Fibroblast of skin of left quadriceps (primary cell): ENCODE data around the gene KCTD18.
A peak's percentile ranks its signal among the peaks of the same experiment; 100 is the strongest.

ENCODE experiments used
- DNase-seq, 2 experiments: peaks; one replicate each; pipeline ENCODE4 v3.0.0-alpha.2; 2013; ENCODE audit warnings: low read depth in 2 of 2

Gene KCTD18

DNA sequence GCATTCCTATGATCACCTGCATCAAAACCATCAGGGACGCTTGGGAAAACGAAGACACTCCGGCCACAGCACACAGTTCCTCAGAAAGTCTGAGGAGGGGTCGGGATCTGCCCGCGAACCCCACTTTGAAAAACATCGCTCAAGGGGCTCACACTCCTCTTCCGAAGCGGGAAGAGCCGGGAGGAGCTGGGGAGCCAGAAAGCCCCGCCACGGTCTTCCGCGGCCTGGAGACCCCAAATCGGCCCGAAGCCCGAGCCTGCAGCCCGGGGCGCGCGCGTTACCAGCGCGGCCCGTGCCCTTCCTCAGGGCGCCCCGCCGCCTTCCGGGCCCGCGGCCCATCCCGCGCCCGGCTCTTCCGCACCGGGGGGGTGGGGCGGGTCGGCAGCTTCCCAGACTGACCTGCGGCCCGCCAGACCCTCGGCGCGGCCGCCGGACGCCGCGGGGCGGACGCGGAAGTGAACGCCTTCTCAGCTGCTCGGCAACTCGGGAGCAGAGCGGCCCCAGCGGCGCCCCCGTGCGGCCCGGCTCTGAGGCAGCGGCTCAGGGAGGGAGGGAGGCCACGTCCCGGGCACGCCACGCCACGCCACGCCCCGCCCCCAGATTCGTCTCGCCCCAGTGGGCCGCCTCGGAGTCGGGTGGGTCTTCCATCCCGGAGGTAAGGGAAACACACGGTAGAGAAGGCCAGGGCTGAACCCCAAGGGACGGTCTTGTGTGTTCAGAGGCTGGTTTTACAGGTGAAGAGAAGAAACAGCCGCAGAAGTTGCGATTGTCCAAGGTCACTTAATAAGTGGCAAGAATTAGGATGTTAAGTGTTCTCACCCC lies at the start of gene KCTD18:
KCTD18 (minus strand) TSS at position 457 of the 822 bp plus-strand sequence. CDS start 3,052 bp downstream, outside the sequence.
- DNase-seq, result peak; percentile 52 to 55

DNA sequence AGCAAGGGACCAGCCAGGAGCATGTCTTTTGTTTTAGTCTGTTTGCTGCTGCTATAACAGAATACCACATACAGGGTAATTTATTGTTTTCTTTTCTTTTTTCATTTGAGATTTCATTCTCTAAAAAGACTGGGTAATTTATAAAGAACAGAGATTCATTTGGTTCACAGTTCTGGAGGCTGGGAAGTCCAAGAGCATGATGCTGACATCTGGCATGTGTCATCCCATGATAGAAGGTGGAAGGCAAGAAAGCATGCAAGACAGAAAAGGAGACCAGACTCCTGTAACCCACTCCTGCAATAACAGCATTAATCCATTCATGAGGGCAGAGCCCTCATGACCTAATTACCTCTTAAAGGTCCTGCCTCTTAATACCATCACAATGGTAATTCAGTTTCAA lies 30.9 kb upstream of the KCTD18 start:
- no peak for DNase-seq

GRCh38 chr2:200538139-200538538 lies 28.3 kb upstream of the KCTD18 start:
- DNase-seq, result no peak

DNA sequence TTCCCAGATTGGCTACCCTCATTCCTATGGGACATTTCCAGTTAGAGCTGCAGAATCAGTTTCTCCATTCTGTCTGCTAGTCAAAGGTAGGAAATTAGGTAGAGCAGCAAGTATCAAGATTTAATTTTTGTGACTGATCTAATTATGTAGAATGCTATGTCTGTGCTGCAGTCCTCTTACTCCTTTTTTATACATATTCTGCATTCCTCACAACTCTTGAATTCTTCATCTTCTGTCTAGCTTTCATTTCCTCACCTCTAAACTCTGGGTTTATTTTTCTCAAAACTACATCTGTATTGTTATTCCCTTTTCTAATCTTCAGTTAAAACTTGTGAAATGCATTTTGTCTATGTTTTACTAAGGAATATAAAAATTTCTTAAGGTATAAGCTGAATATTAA lies 24.7 kb upstream of the KCTD18 start:
- DNase-seq, result no peak

DNA sequence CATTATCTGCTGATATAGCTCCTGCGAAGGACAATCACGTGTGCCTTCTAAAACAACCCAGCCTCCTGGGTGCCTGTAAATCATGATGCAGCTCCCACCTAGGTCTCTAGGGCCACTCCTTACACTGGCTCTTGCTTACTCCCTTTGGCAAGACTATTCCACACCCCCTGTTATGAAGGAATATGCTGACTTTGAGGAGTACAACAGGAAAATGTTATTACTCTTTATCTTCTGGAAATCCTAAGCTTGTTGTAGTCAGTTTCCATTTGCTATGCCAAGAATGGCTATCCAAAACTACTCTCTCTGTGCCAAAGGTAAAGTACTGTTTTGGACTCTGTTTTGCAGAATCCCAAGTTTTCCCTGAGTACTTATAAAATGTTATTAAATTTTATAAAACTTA lies 23.9 kb upstream of the KCTD18 start:
- no peak for DNase-seq

- DNase-seq, result no peak
These were observed 18.4 kb upstream of the KCTD18 start for GRCh38 chr2:200528228-200528627.

DNA sequence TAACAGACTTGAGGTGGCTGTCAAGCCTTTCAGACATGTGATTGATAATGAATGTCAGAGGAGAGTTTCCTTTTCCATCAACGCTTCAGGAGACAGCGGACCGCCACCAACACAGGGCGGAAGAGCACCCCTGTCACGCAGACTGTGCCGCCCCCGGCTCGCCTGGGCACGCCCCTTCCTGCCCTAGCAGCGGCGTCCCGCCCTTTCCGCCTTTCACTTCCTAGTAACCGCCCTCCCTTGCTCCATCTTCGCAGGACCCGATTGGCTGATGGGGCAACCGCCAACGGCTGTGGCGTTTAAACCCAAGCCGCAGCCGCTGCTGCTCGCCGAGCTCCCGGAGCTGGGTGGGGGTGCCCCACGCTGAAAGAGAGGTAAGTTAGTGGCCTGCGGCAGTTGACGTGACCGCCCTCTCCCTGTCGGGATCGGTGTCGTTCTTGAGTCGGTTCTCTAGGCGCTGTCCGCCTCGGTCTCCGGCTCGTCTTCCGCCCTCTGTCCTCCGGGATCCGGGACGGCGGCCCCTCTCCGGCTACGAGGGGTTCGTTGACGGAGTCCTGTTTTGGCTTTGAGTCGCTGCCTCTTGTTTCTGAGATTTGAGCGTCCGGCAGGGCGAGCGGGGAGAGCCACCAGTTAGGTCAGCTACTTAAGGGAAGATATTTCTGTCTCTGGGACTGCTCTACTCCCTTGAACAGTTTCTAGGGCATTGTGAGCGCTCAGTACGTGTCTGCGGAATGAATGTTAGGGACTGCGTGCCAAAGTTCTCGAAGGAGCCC lies 16.2 kb upstream of the KCTD18 start, which contains the start of gene SGO2:
SGO2 (plus strand) TSS at position 326 of the 770 bp plus-strand sequence. CDS start 6,769 bp downstream, outside the sequence.
- peak; percentile 81 to 84 for DNase-seq

- no peak for DNase-seq
These were observed 15.6 kb upstream of the KCTD18 start for GRCh38 chr2:200525551-200525881.

GRCh38 chr2:200525066-200525465 lies 15.2 kb upstream of the KCTD18 start:
- DNase-seq, result no peak

DNA sequence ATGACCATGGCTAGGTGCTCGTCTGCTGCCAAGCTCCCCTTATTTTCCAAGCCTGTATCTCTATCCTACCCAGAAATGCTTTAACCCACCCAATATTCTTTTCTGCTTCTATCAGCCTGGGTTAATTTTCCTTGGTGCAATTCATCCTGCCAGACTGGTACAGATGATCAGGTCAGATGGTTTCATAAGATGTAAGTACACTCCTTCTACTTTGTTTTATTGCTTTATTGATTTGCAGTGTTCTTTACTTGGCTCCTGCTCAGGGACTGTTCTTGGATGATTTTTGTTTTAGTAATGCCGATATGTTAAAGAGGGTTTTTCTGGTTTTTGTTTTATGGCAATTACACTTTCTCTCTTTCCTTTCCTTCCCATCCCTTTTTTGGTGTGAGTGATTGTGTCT lies 13.7 kb upstream of the KCTD18 start:
- DNase-seq, result no peak

DNA sequence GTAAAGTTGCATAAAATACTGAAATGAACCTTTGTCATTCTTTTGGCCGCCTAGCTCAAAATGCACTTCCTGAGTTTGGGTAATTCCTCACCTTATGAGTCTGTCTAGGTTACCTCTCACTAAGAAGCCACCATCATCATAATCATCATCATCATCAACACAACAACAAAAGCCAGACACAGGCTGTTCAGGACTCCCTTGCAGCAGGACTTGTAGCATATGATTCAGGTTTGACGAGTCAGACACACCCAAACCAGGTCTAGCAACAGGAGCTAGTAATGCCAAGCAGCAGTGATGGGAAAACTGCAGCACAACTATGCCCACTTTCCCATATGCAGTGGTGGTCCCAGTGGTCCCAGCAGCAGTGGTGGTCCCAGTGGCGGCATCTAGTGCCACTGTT lies 13.3 kb upstream of the KCTD18 start:
- no peak for DNase-seq

- DNase-seq, result no peak
These were observed 5.3 kb upstream of the KCTD18 start for GRCh38 chr2:200515155-200515554.

- no peak for DNase-seq
These were observed 645 bp downstream of the KCTD18 start for GRCh38 chr2:200509235-200509611.

GRCh38 chr2:200507179-200507578 lies 2.7 kb downstream of the KCTD18 start:
- DNase-seq, result no peak

DNA sequence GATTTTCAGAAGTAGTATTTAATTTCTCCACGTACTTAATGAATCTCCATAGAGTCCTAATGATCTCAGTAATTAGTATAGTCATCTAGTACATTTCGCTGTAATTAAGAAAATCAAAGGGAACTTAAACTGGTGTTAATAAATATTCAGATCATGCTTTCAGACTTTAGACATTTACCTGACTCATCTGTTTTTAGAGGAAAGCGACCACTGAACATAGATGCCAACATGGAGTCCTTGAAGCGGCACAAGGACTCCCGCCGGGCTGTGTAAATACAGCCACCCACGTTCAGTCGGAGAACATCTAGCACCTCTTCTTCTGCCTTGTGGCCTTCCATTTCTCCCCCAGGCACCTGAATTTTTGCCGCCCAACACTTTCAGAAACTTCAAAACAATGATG lies 3.2 kb downstream of the KCTD18 start:
- DNase-seq, result no peak

GRCh38 chr2:200502196-200502595 lies 7.7 kb downstream of the KCTD18 start:
- no peak for DNase-seq

- DNase-seq, result no peak
These were observed 11.3 kb downstream of the KCTD18 start for GRCh38 chr2:200498402-200499162.

GRCh38 chr2:200496696-200497095 lies 13.2 kb downstream of the KCTD18 start:
- DNase-seq, result no peak

DNA sequence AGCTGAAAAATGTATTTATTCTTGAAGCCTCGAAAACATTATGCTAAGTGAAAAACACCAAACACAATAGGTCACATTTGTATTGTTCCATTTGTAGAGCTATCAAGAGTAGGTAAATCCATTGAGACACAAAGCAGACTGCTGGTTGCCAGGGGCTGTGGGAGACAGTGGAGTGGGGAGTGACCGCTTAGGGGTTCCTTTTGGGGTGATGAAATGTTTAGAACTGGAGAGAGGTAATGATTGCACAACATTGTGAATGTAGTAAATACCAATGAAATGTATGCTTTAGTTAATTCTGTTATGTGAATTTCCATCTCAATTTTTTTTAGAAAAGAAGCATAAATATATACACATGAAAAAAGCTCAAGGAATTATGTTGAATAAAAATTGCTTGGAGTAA lies 15.8 kb downstream of the KCTD18 start:
- no peak for DNase-seq

DNA sequence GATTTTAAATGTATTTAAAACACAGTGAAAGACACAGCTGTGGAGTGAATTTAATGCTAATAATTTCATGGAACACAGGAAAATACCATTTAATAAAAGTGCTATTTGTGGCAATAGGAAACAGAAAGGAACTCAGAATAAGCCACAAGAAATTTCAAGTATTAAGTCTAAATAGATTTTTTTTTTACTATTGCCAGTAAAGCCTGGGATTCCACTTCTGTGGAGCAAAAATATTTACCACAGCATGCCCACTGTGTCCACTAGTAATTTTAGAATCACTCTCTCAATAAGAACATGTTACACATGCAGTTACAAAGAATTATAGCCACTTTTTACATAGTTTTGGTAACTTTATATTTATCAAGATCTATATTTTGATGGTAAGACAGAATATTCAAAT lies 17.2 kb downstream of the KCTD18 start:
- no peak for DNase-seq

DNA sequence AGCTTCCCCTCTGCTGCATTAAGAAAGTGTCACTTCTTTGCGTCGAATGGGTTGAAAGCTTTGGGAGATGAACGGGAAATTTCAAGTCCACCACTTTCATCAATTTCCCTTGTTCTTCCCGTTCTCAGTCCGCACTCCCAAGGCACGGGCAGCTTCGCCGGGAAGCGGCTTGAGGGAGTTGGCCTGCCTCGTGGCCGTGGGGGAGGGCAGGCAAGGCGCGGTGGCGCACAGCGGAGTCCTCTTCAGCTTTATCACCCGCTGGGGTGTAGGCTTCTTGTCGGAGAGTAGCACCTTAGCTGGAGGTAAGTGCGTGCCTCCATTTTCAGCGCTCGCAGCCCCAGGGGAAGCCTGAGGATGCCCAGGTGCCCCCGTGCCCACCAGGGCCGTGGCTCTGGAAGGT lies 19.9 kb downstream of the KCTD18 start:
- no peak for DNase-seq

DNA sequence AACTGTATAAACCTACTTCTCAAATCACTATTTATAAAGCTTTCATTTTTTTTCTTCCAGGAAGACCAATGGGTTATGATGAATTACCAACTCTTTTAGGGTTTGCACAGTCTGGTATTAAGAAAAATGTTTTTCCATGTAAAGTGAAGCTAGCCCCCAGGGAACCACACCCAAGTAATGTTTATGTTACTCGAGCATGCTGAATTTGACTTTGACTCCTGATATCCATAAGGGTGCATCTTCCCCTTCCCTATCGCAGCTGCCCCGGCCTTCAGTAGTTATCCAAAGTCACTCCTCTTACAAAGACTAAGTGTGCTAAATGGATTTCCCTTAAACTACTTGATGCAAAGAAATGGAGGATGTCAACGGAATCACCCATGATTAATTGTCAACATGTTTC lies 21.7 kb downstream of the KCTD18 start:
- DNase-seq, result no peak
